Measurements from ENCODE around the gene BMPER.

BMPER gene

GRCh38 chr7:34093276-34093675, 187.9 kb downstream of the BMPER start:
- DNase-seq (ENCODE audit: low spot score): no peak

- DNase-seq (ENCODE audit: low spot score): no peak
Measured at GRCh38 chr7:34096198-34096651, 190.9 kb downstream of the BMPER start.

DNA sequence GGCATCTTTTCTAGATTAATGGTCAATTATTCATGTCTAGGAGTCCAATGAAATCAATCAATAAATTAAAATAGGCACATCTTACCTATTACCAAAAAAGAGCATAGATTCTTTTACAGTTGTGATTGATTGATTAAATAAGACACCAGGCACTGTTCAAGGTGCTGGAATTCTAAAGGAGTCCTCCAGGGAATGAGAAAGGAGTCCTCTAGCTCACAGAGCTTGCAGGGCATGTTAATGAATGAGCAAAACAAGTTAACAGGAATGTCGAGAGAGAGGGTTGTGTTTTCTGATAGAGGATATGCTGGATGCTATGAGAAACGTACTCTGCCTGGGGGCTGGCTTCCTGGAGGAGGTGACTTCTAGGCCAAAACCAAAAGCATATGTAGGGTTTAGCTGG, 191.4 kb downstream of the BMPER start:
- no peak for DNase-seq (ENCODE audit: low spot score)

- no peak for DNase-seq (ENCODE audit: low spot score)
Measured at GRCh38 chr7:34100661-34101060, 195.3 kb downstream of the BMPER start.

DNA sequence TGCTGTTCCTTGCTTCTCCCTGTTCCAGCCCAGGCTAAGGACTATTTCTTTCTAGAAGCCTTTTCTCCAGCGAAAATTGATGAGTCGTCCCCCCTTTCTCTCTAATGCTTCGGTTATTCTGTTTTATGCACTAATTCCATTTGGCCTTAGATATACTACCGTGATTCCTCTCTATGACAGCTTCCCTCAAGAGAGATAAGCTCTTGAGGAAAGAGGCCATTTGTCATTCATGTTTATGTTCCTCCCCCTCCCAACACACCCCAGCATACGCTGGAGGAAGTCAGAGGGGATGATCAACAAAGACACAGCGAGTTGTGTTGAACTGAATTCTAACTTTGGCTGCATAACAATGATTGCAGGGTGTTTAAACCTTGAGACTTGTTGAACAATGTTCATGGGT, 198.8 kb downstream of the BMPER start:
- no peak for DNase-seq (ENCODE audit: low spot score)

DNA sequence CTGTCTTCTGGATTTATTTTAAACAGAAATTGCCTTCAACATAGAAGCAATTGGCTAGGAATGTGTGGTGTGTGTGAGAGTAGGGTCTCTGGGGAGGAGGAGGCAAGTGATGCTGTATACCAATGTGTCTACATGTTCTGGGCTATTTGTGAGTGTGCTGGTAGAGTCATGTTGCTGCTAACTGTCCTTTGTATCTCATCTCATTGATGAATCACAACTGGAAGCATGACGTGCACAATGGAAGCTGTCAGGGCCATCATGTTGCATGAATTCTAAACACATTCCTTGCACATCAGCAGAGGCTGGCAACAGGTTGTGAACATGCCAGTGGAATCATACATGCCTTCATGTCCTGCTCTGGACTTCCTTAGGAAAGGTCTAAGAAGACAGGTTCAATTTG, 199.7 kb downstream of the BMPER start:
- DNase-seq (ENCODE audit: low spot score): no peak

- no peak for DNase-seq (ENCODE audit: low spot score)
Measured at GRCh38 chr7:34107276-34107675, 201.9 kb downstream of the BMPER start.

GRCh38 chr7:34108165-34108564, 202.8 kb downstream of the BMPER start:
- DNase-seq (ENCODE audit: low spot score): no peak

- DNase-seq (ENCODE audit: low spot score): no peak
Measured at GRCh38 chr7:34109936-34110780, 204.8 kb downstream of the BMPER start.

DNA sequence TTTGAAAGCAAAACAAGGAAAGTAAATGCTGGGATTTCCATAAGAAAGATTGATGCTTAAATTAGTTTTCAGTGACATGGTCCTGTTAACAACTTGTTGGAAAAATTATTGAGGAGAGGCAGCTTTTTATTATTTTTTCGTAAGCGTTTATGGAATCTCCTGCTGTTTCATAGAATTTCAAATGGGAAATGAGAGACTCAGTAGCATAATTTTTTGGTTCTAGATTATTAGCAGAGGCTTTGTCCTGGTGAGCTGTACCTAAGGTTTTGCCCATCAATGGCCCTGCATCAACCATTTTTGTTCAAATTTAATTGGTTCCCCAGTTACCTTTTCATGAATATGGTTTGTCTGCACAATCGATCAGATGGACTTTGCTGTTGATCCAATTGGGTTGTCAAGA, 205.7 kb downstream of the BMPER start:
- no peak for DNase-seq (ENCODE audit: low spot score)

GRCh38 chr7:34115503-34115902, 210.2 kb downstream of the BMPER start:
- DNase-seq (ENCODE audit: low spot score): no peak

DNA sequence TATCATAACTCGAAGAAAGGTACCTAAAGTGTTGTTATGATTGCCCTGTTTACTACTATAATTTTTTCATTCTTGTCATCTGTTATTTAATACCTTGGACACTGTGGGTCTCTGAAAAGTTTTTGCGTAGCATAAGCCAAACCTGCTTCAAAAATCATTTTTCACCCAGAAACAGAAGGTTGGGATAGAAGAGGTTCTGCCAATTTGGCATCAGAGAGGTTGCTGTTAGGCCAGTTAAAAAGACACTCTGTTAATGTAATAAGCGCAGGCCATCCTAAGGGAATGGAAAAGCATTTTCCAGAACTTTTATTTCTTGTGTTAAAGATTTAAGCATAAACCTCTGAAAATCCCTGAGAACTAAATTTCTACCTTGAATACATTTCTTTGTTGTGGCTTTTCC, 212.2 kb downstream of the BMPER start:
- no peak for DNase-seq (ENCODE audit: low spot score)

DNA sequence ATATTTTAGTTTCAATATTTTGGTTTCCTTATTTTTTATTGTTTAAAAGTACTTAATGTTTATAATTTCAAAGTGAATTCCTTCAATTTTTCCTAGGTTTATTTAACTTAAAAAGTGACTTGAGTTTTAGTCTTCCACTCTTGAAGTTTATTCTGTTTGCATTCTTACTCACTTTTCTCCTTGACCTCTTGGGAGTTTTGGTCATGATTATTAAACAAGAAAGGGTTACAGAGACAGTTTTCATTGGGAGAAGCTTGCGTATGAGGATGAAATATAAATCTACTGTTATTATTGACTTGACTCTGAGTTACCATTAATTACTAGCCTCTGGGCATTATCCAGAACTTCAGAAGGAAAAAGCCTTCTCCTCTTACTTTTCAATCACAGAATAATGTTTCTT, 216.0 kb downstream of the BMPER start:
- DNase-seq (ENCODE audit: low spot score): no peak

- DNase-seq (ENCODE audit: low spot score): no peak
Measured at GRCh38 chr7:34123316-34123715, 218.0 kb downstream of the BMPER start.

DNA sequence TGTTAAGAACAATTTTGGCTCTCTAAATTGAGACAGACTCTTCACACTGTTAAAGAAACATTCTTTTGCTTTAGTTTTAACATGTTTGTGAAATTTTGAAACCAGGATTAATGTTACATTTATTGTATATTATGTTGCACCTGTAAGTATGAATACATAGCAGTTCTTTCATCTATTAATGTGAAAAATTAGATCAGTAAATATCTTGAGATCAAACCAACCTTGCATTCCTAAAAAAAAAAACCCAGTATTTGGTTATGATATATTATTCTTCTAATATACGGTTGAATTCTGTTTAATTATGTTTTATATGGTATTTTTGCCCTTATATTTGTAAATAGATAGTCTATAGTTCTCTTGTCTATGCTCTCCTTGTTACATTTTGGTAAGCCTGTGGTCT, 219.4 kb downstream of the BMPER start:
- no peak for DNase-seq (ENCODE audit: low spot score)

DNA sequence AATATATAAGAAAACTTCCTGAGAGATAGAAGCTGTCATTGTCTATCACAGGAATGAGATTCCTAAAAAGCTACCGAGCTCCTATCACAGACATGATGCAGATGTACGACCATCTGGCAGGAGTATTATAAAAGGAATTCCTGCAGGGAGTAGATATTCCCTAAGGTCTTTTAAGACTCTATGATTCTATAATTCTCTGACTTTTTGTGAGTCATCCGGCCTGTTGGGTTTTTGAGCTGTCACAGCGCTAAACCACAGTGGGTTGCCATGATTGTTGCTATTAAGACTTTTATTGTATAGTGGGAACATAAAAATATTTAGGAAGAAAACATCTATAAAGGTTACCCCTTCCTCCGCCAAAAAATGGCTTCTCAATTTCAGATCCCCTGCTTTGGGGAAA, 223.4 kb downstream of the BMPER start:
- DNase-seq (ENCODE audit: low spot score): peak; percentile 88

- no peak for DNase-seq (ENCODE audit: low spot score)
Measured at GRCh38 chr7:34130558-34131295, 225.4 kb downstream of the BMPER start.

GRCh38 chr7:34131371-34131770, 226.0 kb downstream of the BMPER start:
- DNase-seq (ENCODE audit: low spot score): no peak

GRCh38 chr7:34133356-34133982, 228.1 kb downstream of the BMPER start:
- peak; percentile 43 for DNase-seq (ENCODE audit: low spot score)

DNA sequence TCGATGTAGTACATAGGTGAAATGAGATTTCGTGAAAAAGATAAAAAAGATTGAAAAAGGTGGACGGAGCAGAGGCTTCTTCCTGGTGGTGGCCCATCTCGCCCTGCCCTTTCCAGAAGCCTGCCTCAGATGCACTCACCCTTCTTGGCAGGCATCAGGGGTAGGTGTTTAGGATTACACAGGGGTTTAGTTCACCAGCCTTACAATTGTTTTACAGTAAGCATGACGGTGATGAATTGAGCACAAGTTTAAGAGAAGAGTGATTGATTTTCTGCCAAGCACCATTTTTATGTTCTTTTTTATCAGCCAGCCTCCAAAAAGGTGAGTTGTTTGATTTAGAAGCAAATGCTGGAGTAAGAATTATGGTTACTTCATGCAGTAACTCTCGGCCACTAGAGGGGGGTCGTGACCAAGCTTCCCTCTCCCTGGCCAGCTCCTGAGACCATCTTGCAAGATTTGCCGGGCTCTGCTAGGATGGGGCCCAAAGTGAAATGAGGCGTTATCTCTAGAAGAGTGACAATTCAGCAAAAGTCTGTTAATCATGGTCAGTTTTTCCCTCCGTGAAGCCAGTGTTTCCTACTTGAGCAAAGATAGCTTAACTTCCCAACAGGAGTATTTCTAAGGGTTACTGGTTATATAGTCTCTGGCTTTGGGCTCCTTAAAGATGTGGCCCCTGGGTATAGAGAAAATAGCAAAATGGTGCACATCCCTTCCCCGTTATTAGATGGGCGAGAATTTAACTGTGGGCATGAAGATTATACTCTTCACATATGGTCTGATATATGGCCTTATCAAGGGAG, 228.8 kb downstream of the BMPER start:
- peak; percentile 81 for DNase-seq (ENCODE audit: low spot score)

GRCh38 chr7:34135924-34136323, 230.6 kb downstream of the BMPER start:
- no peak for DNase-seq (ENCODE audit: low spot score)

DNA sequence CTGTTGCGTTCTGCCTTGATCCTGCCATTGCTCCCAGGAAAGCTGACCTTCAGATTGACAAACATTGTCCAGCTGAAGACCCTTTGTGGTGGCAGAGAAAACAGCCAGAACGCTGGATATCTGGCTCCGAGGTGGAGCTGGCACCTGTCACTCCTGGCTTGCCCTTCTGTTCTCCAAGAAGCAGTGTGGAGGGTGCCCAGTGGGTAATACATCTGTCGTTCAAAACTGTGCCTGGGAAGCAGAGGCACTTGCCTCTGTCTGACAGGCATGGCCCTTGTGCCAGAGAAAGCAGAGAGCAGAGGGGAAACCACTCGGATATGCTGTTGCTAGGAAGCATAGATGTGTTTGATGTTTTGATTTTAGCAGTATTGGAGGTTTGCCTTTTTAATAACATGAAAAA, 231.4 kb downstream of the BMPER start:
- no peak for DNase-seq (ENCODE audit: low spot score)
